ENCODE data around the gene TPI1.

DNA sequence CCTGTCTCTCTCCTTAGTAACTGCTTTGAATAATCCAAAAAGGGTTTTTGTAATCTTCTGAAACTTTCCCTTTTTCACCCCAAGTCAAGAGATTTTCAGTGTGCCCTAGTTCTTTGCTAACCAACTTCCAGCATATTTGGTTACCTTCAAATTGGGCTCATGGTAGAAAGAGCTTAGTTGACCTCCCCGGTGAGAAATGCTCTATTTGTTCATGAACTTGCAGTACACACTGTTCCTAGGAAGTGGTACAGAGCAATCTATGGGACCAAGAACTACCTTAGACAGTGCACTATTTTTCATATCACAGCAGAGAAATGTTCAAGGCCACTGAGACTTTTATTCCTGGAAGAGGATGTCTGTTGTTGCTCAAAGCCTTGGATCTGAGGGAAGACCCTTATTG, 13.7 kb upstream of the TPI1 start:
- TF ChIP-seq, protein P1, sequence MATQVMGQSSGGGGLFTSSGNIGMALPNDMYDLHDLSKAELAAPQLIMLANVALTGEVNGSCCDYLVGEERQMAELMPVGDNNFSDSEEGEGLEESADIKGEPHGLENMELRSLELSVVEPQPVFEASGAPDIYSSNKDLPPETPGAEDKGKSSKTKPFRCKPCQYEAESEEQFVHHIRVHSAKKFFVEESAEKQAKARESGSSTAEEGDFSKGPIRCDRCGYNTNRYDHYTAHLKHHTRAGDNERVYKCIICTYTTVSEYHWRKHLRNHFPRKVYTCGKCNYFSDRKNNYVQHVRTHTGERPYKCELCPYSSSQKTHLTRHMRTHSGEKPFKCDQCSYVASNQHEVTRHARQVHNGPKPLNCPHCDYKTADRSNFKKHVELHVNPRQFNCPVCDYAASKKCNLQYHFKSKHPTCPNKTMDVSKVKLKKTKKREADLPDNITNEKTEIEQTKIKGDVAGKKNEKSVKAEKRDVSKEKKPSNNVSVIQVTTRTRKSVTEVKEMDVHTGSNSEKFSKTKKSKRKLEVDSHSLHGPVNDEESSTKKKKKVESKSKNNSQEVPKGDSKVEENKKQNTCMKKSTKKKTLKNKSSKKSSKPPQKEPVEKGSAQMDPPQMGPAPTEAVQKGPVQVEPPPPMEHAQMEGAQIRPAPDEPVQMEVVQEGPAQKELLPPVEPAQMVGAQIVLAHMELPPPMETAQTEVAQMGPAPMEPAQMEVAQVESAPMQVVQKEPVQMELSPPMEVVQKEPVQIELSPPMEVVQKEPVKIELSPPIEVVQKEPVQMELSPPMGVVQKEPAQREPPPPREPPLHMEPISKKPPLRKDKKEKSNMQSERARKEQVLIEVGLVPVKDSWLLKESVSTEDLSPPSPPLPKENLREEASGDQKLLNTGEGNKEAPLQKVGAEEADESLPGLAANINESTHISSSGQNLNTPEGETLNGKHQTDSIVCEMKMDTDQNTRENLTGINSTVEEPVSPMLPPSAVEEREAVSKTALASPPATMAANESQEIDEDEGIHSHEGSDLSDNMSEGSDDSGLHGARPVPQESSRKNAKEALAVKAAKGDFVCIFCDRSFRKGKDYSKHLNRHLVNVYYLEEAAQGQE (IDR thresholded peaks at IDR 0.05; ENCODE audit: insufficient read depth in 1 of 2, low read depth in 2 of 2, low read length in 2 of 2), result no peak
- TF ChIP-seq TAF1 (IDR thresholded peaks at IDR 0.05; ENCODE audit: borderline replicate concordance, insufficient read depth, low read length) (no peak), POLR2AphosphoS5 (IDR thresholded peaks at IDR 0.05; ENCODE audit: low read depth, low read length) (no peak)

Measured in PFSK-1 (cell line).